Glutamatergic neuron (in vitro differentiated cells): ENCODE results near the gene WHAMM. TPM values are rescaled to one million over a fixed set of nuclear protein-coding genes. Genes with fewer than 3 reads are reported as not detected.

ENCODE experiments used
- DNase-seq: peaks from one replicate; pipeline ENCODE4 v3.0.0; 2022
- H3K27ac Mint-ChIP-seq: one replicate; pipeline ENCODE4 v1.8.0; 2020; ENCODE audit warnings: mild to moderate bottlenecking, mixed read lengths, inconsistent platforms; ENCODE audit not compliant: unreplicated experiment
- H3K27me3 Mint-ChIP-seq: one replicate; pipeline ENCODE4 v1.8.0; 2020; ENCODE audit warnings: mild to moderate bottlenecking, moderate library complexity, mixed read lengths, inconsistent platforms; ENCODE audit not compliant: unreplicated experiment
- H3K36me3 Mint-ChIP-seq: one replicate; pipeline ENCODE4 v1.8.0; 2020; ENCODE audit warnings: mild to moderate bottlenecking, mixed read lengths, inconsistent platforms; ENCODE audit not compliant: unreplicated experiment
- H3K4me1 Mint-ChIP-seq: one replicate; pipeline ENCODE4 v1.8.0; 2020; ENCODE audit warnings: mild to moderate bottlenecking, low read depth, mixed read lengths, inconsistent platforms; ENCODE audit not compliant: unreplicated experiment
- H3K4me3 Mint-ChIP-seq: one replicate; pipeline ENCODE4 v1.8.0; 2020; ENCODE audit warnings: mild to moderate bottlenecking, mixed read lengths, inconsistent platforms; ENCODE audit not compliant: unreplicated experiment
- H3K9me3 Mint-ChIP-seq: one replicate; pipeline ENCODE4 v1.8.0; 2020; ENCODE audit warnings: mild to moderate bottlenecking, moderate library complexity, mixed read lengths, inconsistent platforms; ENCODE audit not compliant: unreplicated experiment
- total RNA-seq: library from RNA; stranded (reverse); fragmentation: NEBNext Ultra II Directional; extraction: Animal tissue kit (Norgen Biotek cat#: 25700); gene quantifications from one replicate; pipeline ENCODE4 v1.2.1, GENCODE V29; 2021; ENCODE audit not compliant: unreplicated experiment
- TF ChIP-seq, protein P1 (sequence below): fragments of 200-600 bp; sonication (generic); IDR thresholded peaks from one replicate; pipeline ENCODE4 v1.5.0; 2021; ENCODE audit not compliant: partially characterized antibody, unreplicated experiment

Gene WHAMM
- total RNA-seq, 1 donor from 2014 or later = 4.2 TPM

DNA sequence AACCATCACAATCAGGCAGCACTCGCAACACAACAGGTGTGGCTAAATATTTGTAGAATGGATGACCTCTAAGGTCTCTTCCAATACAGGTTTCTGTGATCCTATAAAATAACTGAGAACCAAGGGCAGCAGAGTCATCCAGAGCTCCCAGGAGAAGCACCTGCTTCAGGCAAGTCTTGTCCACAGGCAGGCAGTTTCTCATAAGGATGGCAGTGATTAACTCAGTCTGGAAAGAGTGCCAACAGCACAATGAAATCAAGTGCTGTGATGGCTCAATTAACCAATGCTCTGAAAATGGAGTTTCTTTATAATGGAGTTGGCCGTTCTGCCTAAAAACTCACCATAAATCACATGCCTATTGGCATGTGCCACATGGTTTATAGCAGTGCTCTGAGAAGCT lies 72.3 kb downstream of the WHAMM start:
- H3K4me1 Mint-ChIP-seq = peaks cover 2% of the 10 kb centered on the region

DNA sequence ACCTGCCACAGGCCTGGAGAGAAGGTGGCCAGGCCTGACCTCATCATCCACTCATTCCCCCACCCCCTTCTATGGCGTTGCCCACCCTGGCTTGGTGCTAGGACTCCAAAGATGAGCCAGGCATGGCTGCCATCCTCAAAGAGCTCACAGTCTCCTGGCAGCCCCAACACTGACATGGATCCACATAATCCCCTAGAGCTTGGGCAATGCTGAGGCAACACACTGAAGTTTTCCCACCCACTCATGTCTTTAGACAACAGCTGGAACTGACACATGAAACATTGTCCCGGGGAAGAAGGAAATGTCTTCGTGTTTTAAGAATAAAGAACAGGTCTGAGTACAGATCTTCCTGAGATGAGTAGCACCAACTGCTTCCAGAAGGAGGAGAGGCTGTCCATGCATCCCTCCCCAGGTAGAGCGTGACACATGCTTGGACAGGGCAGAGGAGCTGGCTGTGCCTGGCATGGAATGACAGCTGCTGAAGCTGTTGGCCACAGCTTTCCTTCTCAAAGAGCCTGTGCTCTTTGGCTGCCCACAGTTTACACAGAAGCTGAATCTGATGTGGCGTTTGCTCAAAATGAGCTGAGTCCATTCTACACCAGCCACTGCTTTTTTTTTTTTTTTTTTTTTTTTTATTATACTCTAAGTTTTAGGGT lies 73.0 kb downstream of the WHAMM start:
- Mint-ChIP-seq H3K36me3 (no peaks in the 10 kb centered on the region), H3K4me3 (no peak overlapping the region), H3K27ac (no peak overlapping the region), H3K9me3 (peaks cover 2% of the 10 kb centered on the region), H3K27me3 (peaks cover 2% of the 10 kb centered on the region), H3K4me1 (peaks cover 2% of the 10 kb centered on the region)
- TF ChIP-seq, protein P1, sequence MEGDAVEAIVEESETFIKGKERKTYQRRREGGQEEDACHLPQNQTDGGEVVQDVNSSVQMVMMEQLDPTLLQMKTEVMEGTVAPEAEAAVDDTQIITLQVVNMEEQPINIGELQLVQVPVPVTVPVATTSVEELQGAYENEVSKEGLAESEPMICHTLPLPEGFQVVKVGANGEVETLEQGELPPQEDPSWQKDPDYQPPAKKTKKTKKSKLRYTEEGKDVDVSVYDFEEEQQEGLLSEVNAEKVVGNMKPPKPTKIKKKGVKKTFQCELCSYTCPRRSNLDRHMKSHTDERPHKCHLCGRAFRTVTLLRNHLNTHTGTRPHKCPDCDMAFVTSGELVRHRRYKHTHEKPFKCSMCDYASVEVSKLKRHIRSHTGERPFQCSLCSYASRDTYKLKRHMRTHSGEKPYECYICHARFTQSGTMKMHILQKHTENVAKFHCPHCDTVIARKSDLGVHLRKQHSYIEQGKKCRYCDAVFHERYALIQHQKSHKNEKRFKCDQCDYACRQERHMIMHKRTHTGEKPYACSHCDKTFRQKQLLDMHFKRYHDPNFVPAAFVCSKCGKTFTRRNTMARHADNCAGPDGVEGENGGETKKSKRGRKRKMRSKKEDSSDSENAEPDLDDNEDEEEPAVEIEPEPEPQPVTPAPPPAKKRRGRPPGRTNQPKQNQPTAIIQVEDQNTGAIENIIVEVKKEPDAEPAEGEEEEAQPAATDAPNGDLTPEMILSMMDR = no peak
- DNase-seq = no peak

More for the DNA sequence above, 72.3 kb downstream of the WHAMM start:
- Mint-ChIP-seq H3K36me3 (no peaks in the 10 kb centered on the region), H3K4me3 (no peak overlapping the region), H3K27me3 (peaks cover 2% of the 10 kb centered on the region), H3K27ac (no peak overlapping the region), H3K9me3 (peaks cover 2% of the 10 kb centered on the region)
- TF ChIP-seq, protein P1 = no peak
- DNase-seq = no peak

Other genes starting within 250 kb of the WHAMM start
- 15.2 TPM for gene CPEB1, start 162.3 kb upstream of the WHAMM start, total RNA-seq
- gene AP3B2, start 99.8 kb upstream of the WHAMM start, total RNA-seq = 218 TPM
- not detected for gene FSD2, start 3.6 kb upstream of the WHAMM start, total RNA-seq
- gene HOMER2, start 143.1 kb downstream of the WHAMM start, total RNA-seq = 32.6 TPM
- gene RAMAC, start 176.6 kb downstream of the WHAMM start, total RNA-seq = 38.2 TPM
- gene C15orf40, start 202.0 kb downstream of the WHAMM start, total RNA-seq = 29.6 TPM